Natural killer cell (primary cell): ENCODE measurements around the gene DUOXA2. TPM values are rescaled to one million over a fixed set of nuclear protein-coding genes. Genes with fewer than 3 reads are reported as not detected.

Experiments used
- ATAC-seq, 3 donors: fragments of 150-1000 bp in 2 of 3; fragments of 200-7000 bp in 1 of 3; cut with Tn5 transposase; 1 replicate in 1 of 3; 2 replicates in 2 of 3; pipeline ENCODE4 v1.10.0; 2021; ENCODE audit warnings: mild to moderate bottlenecking in 2 of 3, moderate library complexity in 2 of 3
- DNase-seq, 2 donors: peaks; one replicate each; pipeline versions ENCODE4 v3.0.0 to v3.0.0-alpha.2; 2013 to 2021; ENCODE audit warnings: mixed read lengths in 1 of 2
- H3K27ac ChIP-seq: one replicate; pipeline ENCODE4 v1.5.1; 2013; ENCODE audit warnings: mild to moderate bottlenecking, low read length
- H3K27me3 ChIP-seq: one replicate; pipeline ENCODE4 v1.6.1; 2013; ENCODE audit warnings: low read length; ENCODE audit not compliant: control insufficient read depth, insufficient read depth
- H3K36me3 ChIP-seq: one replicate; pipeline ENCODE4 v1.6.1; 2013; ENCODE audit warnings: low read length; ENCODE audit not compliant: control insufficient read depth, insufficient read depth
- H3K4me1 ChIP-seq: one replicate; pipeline ENCODE4 v1.6.1; 2013; ENCODE audit warnings: low read length; ENCODE audit not compliant: control insufficient read depth, insufficient read depth
- H3K4me3 ChIP-seq: one replicate; pipeline ENCODE4 v1.5.1; 2013; ENCODE audit warnings: low read length
- H3K9me3 ChIP-seq: one replicate; pipeline ENCODE4 v1.6.1; 2013; ENCODE audit warnings: low read length; ENCODE audit not compliant: control insufficient read depth, insufficient read depth
- H3K27ac Mint-ChIP-seq, 2 donors: one replicate each; pipeline ENCODE4 v1.8.0; 2022; ENCODE audit warnings: mild to moderate bottlenecking in 2 of 2, mixed read lengths in 2 of 2, moderate library complexity in 1 of 2
- H3K27me3 Mint-ChIP-seq, 2 donors: one replicate each; pipeline ENCODE4 v1.8.0; 2022; ENCODE audit warnings: low read depth in 2 of 2, mixed read lengths in 2 of 2
- H3K36me3 Mint-ChIP-seq: one replicate; pipeline ENCODE4 v1.8.0; 2022; ENCODE audit warnings: mixed read lengths
- H3K4me1 Mint-ChIP-seq, 2 donors: one replicate each; pipeline ENCODE4 v1.8.0; 2022; ENCODE audit warnings: mixed read lengths in 2 of 2
- H3K4me3 Mint-ChIP-seq: one replicate; pipeline ENCODE4 v1.8.0; 2022; ENCODE audit warnings: mild to moderate bottlenecking, moderate library complexity, mixed read lengths
- H3K9me3 Mint-ChIP-seq, 2 donors: one replicate each; pipeline ENCODE4 v1.8.0; 2022; ENCODE audit warnings: mixed read lengths in 2 of 2
- CTCF ChIP-seq: fragments of 200-600 bp; IDR thresholded peaks from one replicate; pipeline ENCODE4 v1.8.0; 2022; ENCODE audit warnings: antibody characterized with exemption
- WGBS: methylation state at CpG from one replicate; pipeline ENCODE4 v1.1.7; 2013; ENCODE audit warnings: missing lambda C conversion rate; ENCODE audit not compliant: insufficient coverage; 5-methylcytosine and 5-hydroxymethylcytosine counted together
- intact Hi-C: fragments of 100-400 bp; cut with micrococcal nuclease; formaldehyde crosslinking; loops from one replicate; pipeline ENCODE4 v1.14.2; 2022
- total RNA-seq, 4 donors: library from RNA; stranded (reverse); fragments of 120-200 nt in 1 of 4; gene quantifications; one replicate each; pipeline versions ENCODE4 v1.2.3 to v1.2.4, GENCODE V29; 2013 to 2022

The DUOXA2 gene
- total RNA-seq, 3 donors from 2014 or later (not counting 1 experiment from before 2014, with no cell fraction given), result not detected

GRCh38 chr15:45116482-45117307, 2.6 kb downstream of the DUOXA2 start:
- no peaks in the 10 kb centered on the region for H3K9me3 ChIP-seq
- H3K27ac ChIP-seq, result no peak overlapping the region
- H3K27me3 Mint-ChIP-seq, result peaks cover 64 to 68% of the 10 kb centered on the region in 2 donors
- no peak overlapping the region for H3K4me3 ChIP-seq
- no peak overlapping the region for H3K27ac Mint-ChIP-seq
- WGBS, result 8% methylated on average over 65 of the region's 65 CpGs
- H3K9me3 Mint-ChIP-seq, result no peaks in the 10 kb centered on the region
- H3K4me3 Mint-ChIP-seq, result peak overlapping the region; percentile 47
- ATAC-seq (no peak), DNase-seq (peak in 1 of 2 donors; percentile 40)
- TF ChIP-seq CTCF, result no peak
- peaks cover 31% of the 10 kb centered on the region for H3K4me1 ChIP-seq
- peaks cover 59% of the 10 kb centered on the region for H3K27me3 ChIP-seq
- peaks cover 14 to 29% of the 10 kb centered on the region in 2 donors for H3K4me1 Mint-ChIP-seq
- no peaks in the 10 kb centered on the region for H3K36me3 Mint-ChIP-seq
- H3K36me3 ChIP-seq, result no peaks in the 10 kb centered on the region
- intact Hi-C loops, result no loop called here

DNA sequence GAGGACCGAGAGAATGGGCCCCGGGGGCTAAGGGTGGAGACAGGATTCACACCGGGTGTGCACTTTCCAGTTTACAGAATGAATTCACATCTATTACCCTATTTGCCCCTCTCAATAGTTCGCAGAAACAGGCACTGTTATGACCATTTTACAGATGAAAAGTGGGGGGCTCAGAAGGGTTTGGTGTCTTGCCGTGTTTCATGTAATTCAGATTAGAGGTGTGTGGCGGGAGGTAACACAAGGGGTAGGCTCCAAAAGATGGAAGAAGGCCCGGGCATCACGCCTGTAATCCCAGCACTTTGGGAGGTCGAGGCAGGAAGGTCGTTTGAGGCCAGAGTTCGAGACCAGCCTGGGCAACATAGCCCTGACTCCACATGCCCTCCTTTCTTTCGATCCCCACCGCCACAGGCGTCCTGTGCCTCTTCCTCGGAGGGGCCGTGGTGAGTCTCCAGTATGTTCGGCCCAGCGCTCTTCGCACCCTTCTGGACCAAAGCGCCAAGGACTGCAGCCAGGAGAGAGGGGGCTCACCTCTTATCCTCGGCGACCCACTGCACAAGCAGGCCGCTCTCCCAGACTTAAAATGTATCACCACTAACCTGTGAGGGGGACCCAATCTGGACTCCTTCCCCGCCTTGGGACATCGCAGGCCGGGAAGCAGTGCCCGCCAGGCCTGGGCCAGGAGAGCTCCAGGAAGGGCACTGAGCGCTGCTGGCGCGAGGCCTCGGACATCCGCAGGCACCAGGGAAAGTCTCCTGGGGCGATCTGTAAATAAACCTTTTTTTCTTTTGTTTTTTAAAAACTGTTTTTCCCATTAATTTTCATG, 3.4 kb downstream of the DUOXA2 start:
- no peaks in the 10 kb centered on the region for H3K36me3 ChIP-seq
- Mint-ChIP-seq H3K36me3 (no peaks in the 10 kb centered on the region), H3K4me1 (peaks cover 14 to 24% of the 10 kb centered on the region in 2 donors), H3K27ac (peak overlapping the region in 1 of 2 donors; percentile 3), H3K9me3 (no peaks in the 10 kb centered on the region), H3K27me3 (peaks cover 55 to 62% of the 10 kb centered on the region in 2 donors), H3K4me3 (peak overlapping the region; percentile 88)
- TF ChIP-seq CTCF, result no peak
- DNase-seq (no peak), ATAC-seq (peak; percentile 3 to 26 (median 15))
- peaks cover 52% of the 10 kb centered on the region for H3K27me3 ChIP-seq
- no peaks in the 10 kb centered on the region for H3K9me3 ChIP-seq
- peaks cover 28% of the 10 kb centered on the region for H3K4me1 ChIP-seq
- intact Hi-C loops, result no loop called here
- H3K27ac ChIP-seq, result no peak overlapping the region
- WGBS, result 25% methylated on average over 33 of the region's 33 CpGs
- no peak overlapping the region for H3K4me3 ChIP-seq

DNA sequence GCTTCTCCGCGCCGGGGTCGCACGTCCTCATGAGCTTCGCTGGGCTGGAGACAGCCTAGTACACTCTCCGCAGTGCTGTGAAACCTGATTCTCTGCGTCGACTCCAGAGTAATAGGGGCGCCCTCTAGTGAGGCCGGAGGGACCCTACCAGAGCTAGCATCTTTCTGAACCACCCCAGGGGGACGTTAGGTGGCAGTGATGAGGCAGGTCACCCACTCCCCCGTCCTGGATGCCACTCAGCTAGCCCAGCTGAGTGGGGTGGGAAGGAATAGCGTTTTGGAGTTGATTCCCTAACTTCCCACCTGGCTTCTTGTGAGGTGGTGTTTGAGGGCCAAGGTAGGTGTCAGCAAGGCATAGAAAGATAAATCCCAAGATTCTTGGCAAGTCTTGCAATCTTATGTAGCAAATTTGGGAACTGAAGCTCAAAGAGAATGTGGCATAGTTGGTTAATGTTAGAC, 4.0 kb downstream of the DUOXA2 start:
- no peak overlapping the region for H3K27ac ChIP-seq
- Mint-ChIP-seq H3K9me3 (no peaks in the 10 kb centered on the region), H3K36me3 (no peaks in the 10 kb centered on the region), H3K4me1 (peaks cover 14 to 24% of the 10 kb centered on the region in 2 donors), H3K27ac (peak overlapping the region in 1 of 2 donors; percentile 3), H3K4me3 (peak overlapping the region; percentile 88), H3K27me3 (peaks cover 57 to 60% of the 10 kb centered on the region in 2 donors)
- H3K4me1 ChIP-seq, result peaks cover 28% of the 10 kb centered on the region
- TF ChIP-seq CTCF, result peak; percentile 99
- WGBS, result under 1% methylated on average over 14 of the region's 14 CpGs
- no peaks in the 10 kb centered on the region for H3K36me3 ChIP-seq
- no peaks in the 10 kb centered on the region for H3K9me3 ChIP-seq
- peaks cover 49% of the 10 kb centered on the region for H3K27me3 ChIP-seq
- ATAC-seq (peak; percentile 98 to 100 (median 100)), DNase-seq (peak; percentile 69 to 91)
- H3K4me3 ChIP-seq, result no peak overlapping the region
- intact Hi-C loops, result no loop called here
